Measurements from ENCODE around the gene RPH3AL.
"Not testable (repeated sequence)": the region's sequence is repeated elsewhere in the genome, so short reads cannot be mapped to it uniquely, and the experiment has no call there.

The RPH3AL gene

GRCh38 chr17:320139-320538 is 32.5 kb downstream of the RPH3AL start:
- DNase-seq (ENCODE audit: low read depth in 2 of 2) = no peak

- DNase-seq (ENCODE audit: low read depth in 2 of 2) = no peak
Observed at GRCh38 chr17:319266-319665, 33.3 kb downstream of the RPH3AL start.

GRCh38 chr17:317070-317469 is 35.5 kb downstream of the RPH3AL start:
- not testable (repeated sequence) for DNase-seq (ENCODE audit: low read depth in 2 of 2)

GRCh38 chr17:315399-315798 is 37.2 kb downstream of the RPH3AL start:
- DNase-seq (ENCODE audit: low read depth in 2 of 2) = not testable (repeated sequence)

GRCh38 chr17:314614-314944 is 38.0 kb downstream of the RPH3AL start:
- not testable (repeated sequence) for DNase-seq (ENCODE audit: low read depth in 2 of 2)

- DNase-seq (ENCODE audit: low read depth in 2 of 2) = no peak
Observed at GRCh38 chr17:313911-314613, 38.5 kb downstream of the RPH3AL start.

GRCh38 chr17:313231-313630 is 39.4 kb downstream of the RPH3AL start:
- no peak for DNase-seq (ENCODE audit: low read depth in 2 of 2)

GRCh38 chr17:312476-313148 is 40.0 kb downstream of the RPH3AL start:
- DNase-seq (ENCODE audit: low read depth in 2 of 2) = no peak

GRCh38 chr17:311119-311782 is 41.4 kb downstream of the RPH3AL start:
- DNase-seq (ENCODE audit: low read depth in 2 of 2) = no peak

- DNase-seq (ENCODE audit: low read depth in 2 of 2) = no peak
Observed at GRCh38 chr17:310111-311010, 42.2 kb downstream of the RPH3AL start.

- DNase-seq (ENCODE audit: low read depth in 2 of 2) = no peak
Observed at GRCh38 chr17:309361-309888, 43.2 kb downstream of the RPH3AL start.

- no peak for DNase-seq (ENCODE audit: low read depth in 2 of 2)
Observed at GRCh38 chr17:307741-308507, 44.7 kb downstream of the RPH3AL start.

GRCh38 chr17:307295-307691 is 45.3 kb downstream of the RPH3AL start:
- DNase-seq (ENCODE audit: low read depth in 2 of 2) = no peak

GRCh38 chr17:306536-307294 is 45.9 kb downstream of the RPH3AL start:
- DNase-seq (ENCODE audit: low read depth in 2 of 2) = no peak

GRCh38 chr17:306116-306515 is 46.5 kb downstream of the RPH3AL start:
- DNase-seq (ENCODE audit: low read depth in 2 of 2) = no peak

- DNase-seq (ENCODE audit: low read depth in 2 of 2) = no peak
Observed at GRCh38 chr17:305090-305976, 47.3 kb downstream of the RPH3AL start.

- no peak for DNase-seq (ENCODE audit: low read depth in 2 of 2)
Observed at GRCh38 chr17:304461-304860, 48.1 kb downstream of the RPH3AL start.

GRCh38 chr17:303168-303567 is 49.4 kb downstream of the RPH3AL start:
- DNase-seq (ENCODE audit: low read depth in 2 of 2) = no peak

GRCh38 chr17:302300-302698 is 50.3 kb downstream of the RPH3AL start:
- no peak for DNase-seq (ENCODE audit: low read depth in 2 of 2)

Measured in fibroblast of skin of left quadriceps (primary cell).